Frontal cortex (tissue), 4 donors: ENCODE measurements around the gene NTN1. TPM values are rescaled to one million over a fixed set of nuclear protein-coding genes. Genes with fewer than 3 reads are reported as not detected.

ENCODE experiments used
- DNase-seq, 2 donors: peaks; one replicate each; pipeline ENCODE4 v3.0.0; 2012; ENCODE audit warnings: low spot score in 2 of 2
- FAIRE-seq: peaks from 2 replicates; lab custom pipeline; 2012; peaks lifted over from hg19 to GRCh38; lab: Jason Lieb, UNC
- total RNA-seq: library from RNA; depleted of rRNA; stranded (reverse); fragments of >200 nt; gene quantifications from one replicate; pipeline ENCODE4 v1.2.3, GENCODE V29; 2014
- donor health status: control.
- donor health status: control.
- donor health status: control.

The NTN1 gene
- total RNA-seq, 1 donor from 2014 or later: 6.5 TPM

DNA sequence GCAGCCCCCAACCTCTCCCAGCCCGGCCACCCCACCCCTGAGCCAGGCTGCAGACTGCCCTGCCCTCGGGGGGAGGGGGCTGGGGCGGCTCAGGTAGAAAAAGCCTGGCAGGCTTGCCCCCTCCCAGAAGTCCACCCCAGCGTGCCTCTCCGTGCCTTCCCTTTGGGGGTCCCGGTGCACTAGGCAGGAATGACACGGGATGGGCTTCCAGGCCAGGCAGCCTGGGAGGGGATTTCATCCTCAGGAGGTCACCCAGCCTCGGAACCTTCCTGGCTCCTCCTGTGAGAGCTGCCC, 185.0 kb downstream of the NTN1 start:
- no peak for DNase-seq
- FAIRE-seq: no peak

DNA sequence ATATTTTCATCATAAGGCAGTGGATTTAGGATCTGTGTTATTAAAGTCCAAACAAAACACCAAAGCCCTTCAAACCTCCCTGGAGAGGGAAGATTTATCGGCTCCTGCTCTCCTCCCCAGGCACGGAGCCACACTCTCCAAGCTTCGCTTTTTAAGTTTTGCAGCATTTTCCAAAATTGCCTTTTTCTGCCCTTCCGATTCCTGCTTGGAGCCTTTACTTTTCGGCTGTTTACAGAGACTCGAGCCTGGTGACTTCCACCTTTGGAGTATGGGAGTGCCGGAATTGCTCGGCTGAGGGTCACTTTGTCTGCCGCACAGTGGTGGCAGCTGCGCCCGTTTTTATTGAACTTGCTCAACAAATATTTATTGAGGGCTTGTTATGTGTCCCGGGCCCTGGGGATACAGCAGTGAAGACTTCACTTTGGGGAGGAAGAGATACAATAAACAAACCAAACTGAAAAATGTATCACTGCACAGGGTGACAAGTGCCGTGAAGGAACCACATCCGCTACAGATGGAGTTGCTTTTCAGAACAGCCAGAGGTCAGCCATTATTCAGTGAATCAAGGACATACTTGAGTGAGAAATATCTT, 185.5 kb downstream of the NTN1 start:
- FAIRE-seq (no peak), DNase-seq (no peak)

DNA sequence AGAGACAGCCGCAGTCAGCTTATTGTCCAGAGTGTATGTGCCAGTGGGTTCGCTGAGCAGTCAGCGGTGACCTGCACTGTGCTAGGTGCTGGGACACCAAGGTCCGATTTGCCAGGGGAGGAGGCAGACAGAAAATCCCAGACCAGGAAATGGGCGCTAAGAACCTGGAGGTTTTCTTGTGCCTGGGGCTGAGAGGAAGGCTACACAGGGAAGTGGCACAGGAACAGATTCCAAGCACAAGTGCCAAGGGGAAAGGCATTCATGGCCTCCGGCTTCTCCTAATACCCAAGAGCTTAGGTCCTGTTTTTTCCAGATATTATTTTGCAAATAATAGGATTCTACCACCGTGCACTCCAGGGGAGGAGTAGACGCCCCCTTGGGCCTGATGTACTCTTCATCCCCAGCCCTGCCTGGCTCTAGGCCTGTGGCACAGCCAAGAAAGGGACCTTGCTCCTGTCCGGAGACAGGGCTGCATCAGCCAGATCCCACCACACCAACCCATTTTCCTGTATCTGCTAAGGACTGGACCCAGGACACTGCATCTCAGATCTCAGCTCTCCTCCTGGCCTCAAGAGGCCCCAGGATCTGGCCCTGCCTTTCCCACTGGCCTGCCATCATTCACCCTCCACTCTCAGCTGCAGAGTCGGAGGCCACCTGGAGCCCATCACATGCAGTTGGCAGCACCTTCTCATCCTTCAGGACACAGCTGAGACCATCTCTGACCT, 187.2 kb downstream of the NTN1 start:
- DNase-seq (no peak), FAIRE-seq (no peak)

DNA sequence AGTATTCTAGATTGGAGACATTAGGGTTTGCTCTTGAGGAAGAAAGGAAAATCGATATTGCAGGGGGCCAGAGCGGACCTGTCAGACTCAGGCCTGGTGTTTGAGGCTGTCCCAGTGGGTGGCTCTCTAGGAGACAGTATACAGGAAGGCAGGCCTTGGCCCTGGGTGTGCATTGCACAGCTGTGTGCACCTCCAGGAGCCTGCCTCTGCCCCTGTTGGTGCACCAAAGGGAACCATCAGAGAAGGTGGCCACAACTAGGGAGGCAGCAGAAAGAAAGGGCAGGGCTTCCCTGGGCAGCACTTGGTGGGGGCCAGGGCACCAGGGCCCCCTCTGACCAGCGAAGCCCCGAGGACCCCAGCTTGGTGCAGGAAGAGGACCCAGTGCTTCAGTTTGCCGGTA, 188.0 kb downstream of the NTN1 start:
- FAIRE-seq (no peak), DNase-seq (no peak)

DNA sequence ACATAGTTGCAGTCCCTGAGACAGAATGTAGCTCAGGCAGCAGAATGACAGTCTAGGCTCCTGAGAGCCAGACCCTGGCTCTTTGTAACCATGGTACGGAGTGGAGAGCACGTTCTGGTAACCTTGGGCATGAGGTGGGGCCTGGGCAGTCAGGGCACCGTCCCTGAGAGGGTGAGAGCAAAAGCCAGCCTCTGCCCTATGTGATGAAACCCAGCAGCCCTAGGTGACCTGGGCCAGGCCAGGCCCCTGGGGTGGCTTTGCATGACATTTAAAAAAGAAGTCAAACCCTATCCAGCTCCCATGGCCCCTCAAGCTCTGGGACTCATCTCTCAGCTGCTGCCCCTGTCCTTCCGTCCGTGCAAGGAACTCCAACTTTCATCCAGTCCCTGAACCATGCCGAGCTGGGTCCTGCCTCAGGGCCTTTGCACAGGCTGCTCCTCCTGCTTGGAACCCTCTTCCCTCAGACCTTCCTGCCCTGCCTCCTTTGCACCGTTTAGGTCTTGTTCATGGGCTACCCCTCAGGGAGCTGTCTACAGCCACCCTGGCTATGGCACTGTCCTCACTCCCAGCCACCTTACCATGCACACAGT, 188.6 kb downstream of the NTN1 start:
- no peak for FAIRE-seq

DNA sequence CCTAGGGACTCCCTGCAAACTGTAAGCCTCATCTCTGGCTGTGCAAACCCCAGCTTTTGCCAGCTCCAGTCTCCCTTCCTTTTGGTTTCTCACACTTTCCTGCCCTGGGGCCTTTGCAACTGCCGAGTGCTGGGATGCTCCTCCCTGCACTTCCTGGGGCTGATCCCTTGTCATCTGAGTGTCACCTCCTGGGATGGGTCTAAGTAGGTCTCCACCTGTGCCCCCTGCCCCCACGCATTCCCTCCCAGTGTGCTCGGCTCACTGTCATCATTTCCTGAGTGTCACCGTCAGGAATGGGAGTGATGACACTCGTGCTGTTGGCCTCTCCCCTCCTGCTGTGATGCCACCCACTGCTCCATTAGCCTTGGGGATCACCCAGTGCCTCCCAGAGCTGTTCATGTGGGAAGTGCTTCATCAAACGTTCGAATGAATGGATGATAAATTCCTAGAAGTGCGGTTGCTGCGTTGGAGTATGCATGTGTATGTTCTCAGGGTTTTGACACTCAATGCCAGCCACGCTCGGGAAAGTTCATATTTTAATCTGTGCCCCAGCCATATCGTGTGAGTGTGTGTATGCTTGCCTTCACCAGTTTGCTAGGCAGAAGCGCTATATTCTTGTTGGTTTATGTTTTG, 189.9 kb downstream of the NTN1 start:
- DNase-seq (no peak), FAIRE-seq (no peak)

More for the DNA sequence above, 188.6 kb downstream of the NTN1 start:
- no peak for DNase-seq

DNA sequence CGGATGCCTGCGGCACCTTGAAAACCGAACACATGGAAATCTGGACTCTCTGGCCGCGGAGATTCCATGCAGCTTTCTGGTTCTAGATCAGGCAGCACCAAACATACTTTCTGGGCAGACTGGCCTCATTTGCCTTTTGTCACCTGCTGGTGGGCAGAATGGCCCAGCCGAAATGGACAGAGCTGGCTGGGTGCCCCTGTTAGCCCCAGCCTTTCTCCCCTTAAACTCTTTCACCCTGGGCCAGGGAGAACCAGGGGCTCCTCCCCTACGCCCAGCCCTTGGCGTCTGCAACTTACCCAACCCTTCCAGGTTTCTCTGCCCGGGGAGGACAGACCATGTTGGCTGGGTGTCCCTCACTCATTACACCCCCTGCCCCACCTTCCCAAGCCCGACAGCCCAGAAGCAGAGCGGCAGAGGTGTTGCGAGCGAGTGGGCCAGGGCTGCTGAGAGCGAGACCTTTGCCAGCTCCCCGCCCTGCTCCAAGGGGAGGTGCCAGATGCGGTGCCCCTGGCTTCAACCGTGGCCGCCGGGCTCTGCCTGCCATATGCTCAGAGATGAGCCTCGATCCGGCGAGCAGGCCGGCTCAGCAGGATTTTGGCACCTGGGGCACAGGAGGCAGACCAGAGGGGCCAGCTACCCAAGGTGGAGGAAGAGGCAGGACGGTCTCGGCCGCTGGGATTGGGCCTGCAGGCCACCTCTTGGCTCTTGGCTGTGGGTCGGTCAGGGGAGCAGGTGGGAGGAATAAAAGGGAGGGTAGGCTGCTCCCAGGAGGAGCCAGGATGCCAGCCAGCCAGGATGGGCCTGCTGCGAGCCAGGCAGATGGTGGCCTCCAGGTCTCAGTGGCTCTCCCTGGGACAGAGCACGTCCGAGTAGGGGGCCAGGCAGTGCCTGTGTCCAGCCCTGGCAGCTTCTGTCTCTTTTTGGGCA, 191.3 kb downstream of the NTN1 start:
- DNase-seq: no peak
- no peak for FAIRE-seq

DNA sequence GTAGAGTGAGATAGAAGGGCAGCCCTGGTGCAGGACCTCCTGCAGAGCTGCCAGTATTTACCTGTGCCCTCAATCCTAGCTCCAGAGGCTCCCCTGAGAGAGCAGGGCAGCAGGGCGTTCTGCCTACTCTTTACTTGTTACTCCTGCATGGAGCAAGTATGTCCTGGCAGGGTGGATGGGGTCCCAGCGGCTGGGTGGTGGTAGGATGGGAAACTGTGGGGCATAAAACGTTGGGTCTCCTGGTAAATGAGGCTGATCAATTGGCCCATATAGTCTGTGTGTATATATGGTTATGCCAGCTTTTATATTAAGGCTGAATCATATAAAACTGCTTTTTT, 192.0 kb downstream of the NTN1 start:
- DNase-seq: no peak
- no peak for FAIRE-seq

DNA sequence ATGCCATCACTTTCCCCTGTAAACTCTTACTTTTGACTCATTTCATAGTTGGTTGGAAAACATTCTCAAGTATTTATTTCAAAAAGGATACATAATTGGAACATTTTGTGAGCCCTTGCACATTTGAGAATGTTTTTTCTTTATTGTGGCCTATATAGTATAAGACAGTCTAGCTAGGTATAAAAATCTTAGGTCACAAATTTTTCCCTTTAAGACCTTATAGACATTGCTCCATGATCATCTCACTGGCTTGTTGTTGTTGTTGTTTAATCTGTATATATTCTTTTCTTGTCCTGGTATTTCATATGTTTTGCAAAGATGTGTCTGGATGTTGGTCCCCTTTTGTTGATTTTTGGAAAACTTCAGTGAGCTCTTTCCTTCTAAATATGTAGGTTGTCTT, 194.2 kb downstream of the NTN1 start:
- no peak for FAIRE-seq
- no peak for DNase-seq

DNA sequence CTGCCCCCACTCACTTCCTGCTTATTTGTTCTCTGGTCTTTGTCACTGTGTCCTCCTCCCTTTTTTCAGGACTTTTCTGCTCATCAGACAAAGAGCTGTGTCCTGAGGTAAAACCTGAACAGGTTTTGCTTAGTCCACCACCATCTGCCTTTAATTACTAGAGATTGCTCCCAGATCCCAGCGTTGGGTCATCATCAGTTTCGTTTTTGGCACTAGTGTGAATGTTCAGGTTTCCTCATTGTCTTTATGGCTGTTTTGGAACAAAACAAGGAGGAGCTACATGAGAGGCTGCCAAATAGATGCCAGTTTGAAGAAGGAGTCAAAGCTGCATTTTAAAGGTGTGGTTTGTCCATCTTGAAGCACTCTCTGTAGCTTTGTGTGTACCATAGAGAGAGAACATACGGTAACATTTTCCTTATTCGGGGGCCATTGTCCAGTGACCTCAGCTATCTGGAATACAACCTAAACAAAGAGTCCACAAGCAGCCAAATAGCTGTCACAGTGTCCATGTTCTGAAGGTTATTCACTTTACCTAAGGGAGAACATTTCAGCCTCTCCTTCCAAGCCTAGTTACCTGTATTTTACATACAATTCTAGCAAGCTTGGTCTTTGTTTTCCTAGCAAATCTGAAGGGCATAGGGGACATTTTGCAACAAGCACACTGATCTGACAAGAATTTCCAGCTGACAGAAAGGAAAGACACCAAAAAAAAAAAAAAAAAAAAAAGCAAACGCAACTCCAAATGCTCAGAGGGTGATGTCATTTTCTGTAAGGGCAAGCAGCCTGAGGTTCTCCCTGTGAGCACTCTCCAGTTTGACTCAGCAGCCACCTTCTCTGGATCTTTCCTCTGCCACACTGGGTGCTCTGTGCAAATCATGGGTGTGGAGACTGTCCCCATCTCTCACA, 196.1 kb downstream of the NTN1 start:
- DNase-seq (no peak), FAIRE-seq (no peak)

DNA sequence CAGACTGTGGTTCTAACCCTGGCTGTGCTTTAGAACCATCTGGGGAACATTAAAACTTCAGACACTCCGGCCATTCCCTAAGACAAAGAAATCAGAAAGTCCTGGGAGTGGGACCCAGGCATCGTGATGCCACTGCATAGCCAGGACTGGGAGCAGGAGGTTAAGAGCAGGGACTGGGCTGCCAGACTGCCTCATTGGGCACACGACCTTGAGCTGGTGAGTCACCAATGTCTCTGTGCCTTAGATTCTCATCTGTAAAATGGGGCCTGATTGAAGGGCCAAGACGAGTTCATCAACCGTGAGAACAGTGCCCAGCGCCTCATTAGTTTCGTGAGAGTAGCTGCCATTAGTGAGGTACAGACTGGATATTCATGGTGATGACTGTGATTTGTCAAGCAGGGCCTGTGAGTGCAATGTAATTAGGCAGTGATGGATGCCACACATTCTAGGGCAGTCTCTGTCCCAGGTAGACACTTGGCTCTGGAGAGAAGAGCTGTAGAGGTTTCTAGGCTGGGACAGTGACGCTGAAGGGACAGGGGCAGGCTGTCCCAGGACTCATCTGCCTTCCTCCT, 196.8 kb downstream of the NTN1 start:
- FAIRE-seq (no peak), DNase-seq (no peak)

DNA sequence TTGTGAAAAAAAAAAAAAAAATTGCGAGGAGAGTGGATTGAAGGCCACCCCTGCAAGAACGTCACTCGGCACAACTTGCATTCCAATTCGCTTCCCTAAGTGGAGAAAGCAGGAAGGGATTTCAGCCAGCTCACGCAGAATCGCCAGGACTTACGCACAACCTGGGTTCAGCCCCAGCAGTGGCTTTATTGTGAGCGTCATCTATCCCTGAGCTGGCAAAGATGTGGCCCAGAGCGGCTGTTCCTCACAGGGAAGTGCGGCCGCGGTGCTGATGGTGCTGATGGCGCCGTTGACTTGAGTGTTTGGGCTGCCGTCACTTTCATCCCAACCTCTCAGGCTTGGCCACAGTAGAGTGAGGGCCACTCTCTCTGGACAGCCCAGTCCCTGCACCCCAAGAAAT, 197.6 kb downstream of the NTN1 start:
- DNase-seq (no peak), FAIRE-seq (no peak)

DNA sequence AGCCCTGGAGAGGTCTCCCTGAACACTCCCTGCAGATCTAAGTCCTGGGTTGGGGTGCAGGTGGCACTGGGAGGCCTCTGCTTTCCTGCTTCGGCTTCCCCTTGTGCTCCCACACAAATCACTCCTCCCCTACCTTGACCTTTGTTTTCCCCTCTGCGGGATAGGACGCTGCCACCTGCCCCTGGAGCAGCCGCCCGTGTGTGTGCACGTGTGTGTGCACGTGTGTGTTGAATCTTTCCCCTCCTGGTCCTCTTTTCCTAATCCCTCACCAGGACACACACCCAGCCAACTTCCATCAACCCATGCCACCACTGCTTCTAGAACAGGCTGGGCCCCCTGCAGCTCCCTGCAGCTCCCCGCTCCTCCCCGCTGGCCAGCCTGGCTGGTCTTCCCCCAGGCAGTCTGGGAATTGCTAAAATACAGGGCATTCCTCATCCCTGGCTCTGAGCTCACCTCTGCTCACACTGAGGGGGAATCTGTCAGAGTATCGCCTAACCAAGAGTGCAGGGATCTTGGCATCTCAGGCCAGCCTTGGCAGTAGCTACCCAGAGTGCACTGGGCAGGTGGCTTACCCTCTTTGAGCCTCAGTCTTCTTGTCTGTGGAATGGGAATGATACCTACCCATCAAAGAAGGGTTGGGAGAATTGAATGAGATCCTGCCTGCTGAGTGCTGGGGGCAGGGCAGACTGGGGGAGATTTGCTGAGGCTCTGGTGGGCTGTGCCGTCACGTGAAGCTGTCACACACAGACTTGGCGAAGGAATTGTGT, 198.5 kb downstream of the NTN1 start:
- no peak for FAIRE-seq
- no peak for DNase-seq

DNA sequence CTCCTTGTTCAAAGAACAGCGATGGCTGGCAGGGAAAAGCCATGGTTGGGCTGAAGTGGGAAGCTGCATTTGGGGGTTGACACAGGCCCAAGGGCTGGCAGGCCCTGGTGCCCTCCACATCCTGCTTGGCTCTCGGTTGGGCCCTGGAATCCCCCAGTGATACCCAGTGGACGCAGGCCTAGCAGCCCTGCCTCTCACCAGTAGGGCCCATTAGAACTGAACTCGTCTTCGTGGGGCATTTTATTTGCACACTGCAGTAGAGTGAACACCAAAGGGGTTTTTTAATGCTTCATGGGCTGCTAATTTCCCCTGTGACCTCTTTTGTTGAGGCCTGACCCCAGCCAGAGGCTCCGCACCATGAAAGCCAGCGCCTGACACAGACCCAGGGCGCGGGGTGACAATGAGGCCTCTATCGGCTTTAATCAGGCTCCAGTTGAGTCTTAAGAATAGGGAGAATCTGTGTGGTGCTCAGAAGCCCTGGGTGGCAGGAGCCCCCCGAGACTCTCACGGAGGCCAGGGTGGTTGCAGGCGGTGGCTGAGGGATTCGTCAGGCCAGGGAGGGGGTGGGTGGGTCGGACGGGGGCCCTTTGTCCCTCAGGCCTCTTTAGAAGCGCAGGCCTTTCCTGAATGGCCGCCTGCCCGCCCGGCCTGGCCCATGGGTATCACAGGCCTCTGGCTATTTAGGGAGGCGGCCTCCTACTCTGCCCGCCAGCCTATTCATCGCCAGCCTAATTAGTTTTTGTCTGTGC, 199.3 kb downstream of the NTN1 start:
- no peak for DNase-seq

DNA sequence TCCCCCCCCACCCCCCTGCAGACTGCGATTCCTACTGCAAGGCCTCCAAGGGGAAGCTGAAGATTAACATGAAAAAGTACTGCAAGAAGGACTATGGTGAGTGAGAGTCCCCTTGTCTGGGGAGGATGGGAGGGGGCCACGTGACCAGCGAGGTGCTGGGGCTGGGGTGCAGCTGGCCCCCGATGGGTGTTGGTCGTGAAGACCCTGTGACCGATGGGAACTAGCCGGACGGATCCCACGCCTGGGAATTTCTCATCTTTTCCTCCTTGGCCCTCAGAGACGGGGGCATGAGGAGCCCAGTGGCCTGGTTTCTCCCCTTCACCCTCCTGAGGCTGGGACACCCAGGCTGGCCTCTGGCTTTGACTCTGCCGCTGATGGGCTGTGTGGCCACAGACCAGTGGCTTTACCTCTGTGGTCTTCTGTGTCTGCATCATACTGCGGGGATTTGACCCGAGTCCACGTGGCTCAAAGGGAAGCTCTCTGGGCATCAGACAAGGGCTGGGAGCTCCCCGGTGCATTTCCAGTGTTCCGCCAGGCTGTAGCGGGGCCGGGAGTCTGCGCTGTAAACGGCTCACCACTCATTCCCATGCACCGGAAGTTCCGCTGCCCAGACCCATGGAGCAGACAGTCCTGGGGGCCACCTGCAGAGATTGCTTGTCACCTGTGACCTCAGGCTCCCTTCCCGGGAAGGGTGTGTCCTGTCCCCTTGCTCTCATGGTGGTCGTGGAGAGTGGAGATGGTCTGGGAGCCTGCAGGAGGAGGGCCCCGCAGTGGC, 200.0 kb downstream of the NTN1 start:
- FAIRE-seq: no peak
- DNase-seq: no peak

More for the DNA sequence above, 199.3 kb downstream of the NTN1 start:
- no peak for FAIRE-seq

DNA sequence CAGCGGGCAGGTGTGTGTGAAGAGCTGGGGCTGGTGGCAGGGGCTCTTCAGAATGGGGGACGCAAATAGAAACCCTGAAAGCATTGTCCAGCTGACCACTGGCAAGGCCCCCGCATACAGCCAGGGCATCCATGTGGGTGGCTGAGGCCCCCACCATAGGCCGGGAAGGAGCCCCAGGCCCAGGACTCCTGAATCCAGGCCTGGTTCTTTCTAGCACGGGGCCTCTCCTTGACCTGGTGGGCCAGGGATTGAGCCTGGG, 200.5 kb downstream of the NTN1 start:
- FAIRE-seq (no peak), DNase-seq (no peak)

DNA sequence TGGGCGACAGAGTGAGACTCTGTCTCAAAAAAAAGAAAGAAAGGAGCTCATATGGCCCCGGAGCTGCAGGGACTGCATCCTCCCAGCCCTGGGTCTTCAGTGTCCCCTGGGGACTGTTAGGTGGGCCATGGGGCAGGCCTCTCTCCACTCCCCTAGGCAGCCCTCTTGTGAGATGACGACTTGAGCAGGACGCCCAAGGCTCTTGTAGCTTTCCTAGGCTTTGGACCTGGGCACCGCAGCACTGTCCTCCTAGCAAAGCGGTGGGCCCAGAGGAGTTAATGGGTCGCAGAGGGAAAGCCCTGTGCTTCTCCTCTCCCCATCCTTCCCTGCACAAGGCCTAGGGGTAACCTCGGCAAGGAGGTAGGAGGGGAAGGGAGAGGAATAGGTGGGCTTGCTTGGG, 202.2 kb downstream of the NTN1 start:
- FAIRE-seq: no peak
- no peak for DNase-seq
